T-helper 22 cell (primary cell): ENCODE measurements around the gene NPTX1.

Experiments
- DNase-seq: peaks from one replicate; pipeline ENCODE4 v3.0.0-alpha.2; 2020; ENCODE audit warnings: low read depth

The NPTX1 gene

DNA sequence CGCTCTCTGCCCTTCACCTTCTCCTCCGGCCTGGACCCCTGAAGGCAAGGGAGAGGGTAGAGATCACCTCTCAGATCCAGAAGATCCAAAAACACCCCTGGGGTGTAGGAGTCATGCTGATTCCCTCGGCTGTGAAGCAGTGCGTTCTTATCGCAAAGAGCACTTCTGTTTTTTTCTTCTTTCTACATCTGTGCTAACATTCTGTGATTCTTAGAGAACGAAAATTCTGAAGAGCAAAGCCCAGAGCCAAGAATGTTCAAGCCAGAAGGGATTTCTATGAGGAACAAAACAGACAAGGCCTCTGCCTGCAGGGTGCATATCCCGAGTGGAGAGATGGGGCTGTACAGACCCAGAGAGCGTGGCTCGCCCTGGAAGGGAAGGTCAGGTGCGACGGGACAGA, 17.2 kb downstream of the NPTX1 start:
- DNase-seq: no peak

GRCh38 chr17:80458016-80458415, 18.4 kb downstream of the NPTX1 start:
- DNase-seq: no peak

DNA sequence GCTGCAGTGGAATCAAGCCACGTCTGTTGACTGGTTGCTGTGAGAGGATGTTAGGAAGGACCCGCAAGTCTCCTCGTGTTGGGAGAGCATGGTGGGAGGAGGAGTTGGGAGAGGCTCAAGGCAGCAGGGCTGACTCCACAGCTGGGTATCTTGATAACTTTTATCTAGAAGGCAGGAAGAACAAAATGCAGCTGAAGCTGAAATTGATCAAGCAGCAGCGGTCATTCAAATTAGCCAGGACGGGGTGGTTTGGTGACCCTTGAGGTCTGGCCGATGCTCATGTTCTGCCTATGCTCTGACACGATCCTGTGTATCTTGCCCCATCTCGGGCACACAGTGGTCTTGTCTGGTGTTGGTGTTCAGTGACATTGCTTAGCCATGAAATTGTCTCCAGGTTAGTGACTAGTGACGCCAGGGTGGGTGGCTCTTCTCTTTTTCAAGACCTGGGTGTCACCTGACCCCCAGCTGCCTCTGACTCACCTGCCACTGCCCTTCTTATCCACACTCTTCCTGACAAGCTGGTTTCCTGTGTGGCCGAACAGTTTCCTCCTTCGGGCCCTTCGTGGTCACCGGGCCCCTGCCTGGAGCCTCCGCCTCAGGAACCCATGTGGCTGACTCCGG, 19.1 kb downstream of the NPTX1 start:
- no peak for DNase-seq

GRCh38 chr17:80456465-80457235, 19.8 kb downstream of the NPTX1 start:
- DNase-seq: no peak

DNA sequence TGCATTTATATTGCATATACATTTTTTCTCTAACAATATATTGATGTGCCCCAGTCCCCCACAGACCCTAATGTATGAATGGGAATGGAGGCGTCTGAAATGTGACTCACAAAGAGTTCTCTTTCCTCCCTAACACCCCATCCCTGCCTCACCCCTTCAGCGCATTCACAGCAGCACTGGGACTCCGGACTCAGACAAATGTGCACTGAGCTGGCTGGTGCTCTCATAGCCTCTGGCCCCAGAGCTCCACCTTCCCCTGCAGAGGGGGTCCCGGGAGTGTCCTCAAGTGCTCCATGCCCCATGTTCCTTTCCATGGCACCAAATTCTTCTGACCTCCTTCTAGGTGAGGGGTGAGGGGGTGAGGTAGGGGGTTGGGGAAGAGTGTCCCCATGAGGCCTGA, 20.6 kb downstream of the NPTX1 start:
- no peak for DNase-seq

DNA sequence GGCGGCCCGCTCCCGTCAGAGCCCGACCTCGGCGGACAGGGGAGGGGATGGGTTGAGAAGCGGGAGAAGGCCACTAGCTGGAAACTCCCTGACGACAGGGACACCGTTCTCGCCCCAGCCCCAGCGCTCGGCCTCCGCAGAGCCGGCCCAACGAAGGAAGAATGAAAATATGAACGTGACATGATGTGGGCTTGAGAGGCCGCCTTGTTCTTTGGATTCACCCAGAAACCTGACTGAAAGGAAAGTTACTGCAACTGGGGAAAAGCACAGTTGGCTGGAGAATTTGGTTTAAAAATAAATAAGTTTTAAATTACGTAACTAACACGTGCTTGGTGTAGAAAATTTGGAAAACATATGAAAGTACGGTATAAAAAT, 21.1 kb downstream of the NPTX1 start:
- DNase-seq: peak; percentile 30

DNA sequence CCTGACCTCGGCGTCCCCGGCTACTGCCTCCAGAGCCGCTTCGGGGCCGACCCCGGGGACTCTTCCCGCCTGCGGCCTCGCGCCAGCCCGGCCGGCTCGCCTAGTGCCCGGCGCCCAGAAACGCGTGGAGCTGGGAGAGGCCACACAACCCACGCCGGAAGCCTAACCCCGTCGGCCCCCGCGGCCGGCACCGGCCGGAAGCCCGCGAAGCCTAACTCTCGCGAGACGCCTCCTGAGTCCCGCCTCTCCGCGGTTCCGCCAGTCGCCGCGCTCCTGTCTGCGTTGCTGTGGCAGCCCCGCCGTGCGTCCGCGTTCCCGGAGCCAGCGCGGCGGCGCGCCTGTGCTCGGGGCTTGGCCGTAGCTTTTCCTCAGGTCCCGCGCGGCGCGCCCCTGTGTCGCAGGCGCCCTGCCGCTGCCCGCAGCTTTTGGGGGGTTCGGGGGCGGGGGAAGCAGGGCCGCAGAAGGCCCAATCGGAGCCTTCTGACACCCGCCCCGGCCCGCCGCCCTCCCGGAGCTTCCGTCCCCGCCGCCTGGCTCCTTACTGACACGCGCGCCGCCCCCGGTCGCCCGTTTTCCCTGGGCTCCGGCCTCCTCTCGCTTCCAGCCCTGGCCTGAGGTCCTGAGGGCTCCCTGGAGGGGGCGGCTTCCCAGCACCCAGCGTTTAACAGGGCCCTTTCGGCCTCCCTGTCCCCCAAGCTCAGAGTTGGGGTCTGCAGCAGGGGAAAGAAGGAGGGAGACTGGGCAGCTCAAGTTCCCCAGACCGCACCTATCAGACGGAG, 21.7 kb downstream of the NPTX1 start:
- peak; percentile 88 for DNase-seq

- DNase-seq: no peak
These were observed 22.3 kb downstream of the NPTX1 start for GRCh38 chr17:80453998-80454556.

- no peak for DNase-seq
These were observed 23.0 kb downstream of the NPTX1 start for GRCh38 chr17:80453126-80453997.

DNA sequence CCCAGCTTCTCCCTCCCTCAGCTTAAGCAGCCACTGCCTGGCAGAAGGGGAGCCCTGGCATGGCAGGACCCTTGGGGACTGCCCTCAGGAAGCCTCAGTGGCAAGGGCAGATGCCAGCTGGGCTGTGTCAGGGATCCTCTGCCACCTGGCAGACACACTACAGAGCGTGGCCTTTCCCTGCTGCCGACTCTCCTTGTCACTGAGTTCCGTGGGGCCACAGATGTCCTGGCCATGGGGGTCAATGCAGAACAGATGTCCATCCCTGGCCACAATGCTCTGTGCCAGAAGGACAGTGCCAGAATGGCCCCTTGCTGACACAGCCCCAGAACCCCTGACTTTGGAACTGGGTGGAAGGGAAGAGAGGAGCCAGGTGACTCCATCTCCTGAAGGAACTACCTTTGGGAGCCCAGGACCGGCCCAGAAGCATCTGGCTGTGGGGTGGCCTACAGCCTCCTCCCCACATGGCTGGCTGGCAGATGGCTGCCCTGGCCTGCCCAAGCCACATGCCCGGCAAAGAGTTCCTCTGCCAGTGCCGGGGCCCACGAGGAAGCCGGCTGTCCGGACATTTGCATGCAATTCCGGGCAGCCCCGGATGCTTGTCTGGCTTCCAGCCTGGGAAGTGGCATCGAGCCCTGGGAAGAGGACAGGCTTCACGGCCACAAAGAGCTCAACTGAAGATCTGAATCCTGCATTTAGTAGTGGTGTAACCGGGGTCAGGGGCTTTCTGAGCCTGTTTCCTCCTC, 24.1 kb downstream of the NPTX1 start:
- DNase-seq: no peak

DNA sequence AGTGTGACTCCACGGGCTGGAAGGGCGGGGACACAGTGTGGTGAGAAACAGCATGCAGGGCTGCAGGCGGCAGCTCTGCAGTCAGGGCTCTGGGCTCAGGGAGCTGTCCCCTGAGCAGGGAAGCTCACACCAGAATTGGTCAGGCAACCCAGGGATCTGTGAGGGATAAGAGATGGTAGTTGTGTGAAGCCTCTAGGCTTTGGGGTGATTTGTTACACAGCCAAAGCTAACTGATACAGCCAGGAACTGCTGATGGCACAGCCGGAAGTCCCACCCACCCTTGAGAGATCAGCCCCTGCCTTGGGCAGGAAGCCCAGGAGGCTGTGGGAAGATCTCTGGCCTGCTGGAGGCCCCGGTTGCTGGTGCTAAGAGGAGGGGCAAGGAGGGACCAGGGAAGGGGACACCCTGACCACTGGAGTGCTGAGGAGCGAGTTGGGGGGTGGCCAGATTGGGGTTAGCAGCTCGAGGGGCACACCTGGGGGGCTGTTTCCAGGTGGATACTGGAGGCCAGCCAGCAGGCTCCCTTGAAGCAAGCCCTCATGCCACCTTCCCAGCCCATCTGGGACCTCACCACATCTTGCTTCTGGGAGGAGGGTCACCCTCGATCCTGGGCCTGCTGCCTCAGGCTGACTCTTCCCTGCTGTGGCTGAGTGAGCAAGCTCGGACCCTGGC, 25.2 kb downstream of the NPTX1 start:
- no peak for DNase-seq

- DNase-seq: no peak
These were observed 26.4 kb downstream of the NPTX1 start for GRCh38 chr17:80449930-80450576.

DNA sequence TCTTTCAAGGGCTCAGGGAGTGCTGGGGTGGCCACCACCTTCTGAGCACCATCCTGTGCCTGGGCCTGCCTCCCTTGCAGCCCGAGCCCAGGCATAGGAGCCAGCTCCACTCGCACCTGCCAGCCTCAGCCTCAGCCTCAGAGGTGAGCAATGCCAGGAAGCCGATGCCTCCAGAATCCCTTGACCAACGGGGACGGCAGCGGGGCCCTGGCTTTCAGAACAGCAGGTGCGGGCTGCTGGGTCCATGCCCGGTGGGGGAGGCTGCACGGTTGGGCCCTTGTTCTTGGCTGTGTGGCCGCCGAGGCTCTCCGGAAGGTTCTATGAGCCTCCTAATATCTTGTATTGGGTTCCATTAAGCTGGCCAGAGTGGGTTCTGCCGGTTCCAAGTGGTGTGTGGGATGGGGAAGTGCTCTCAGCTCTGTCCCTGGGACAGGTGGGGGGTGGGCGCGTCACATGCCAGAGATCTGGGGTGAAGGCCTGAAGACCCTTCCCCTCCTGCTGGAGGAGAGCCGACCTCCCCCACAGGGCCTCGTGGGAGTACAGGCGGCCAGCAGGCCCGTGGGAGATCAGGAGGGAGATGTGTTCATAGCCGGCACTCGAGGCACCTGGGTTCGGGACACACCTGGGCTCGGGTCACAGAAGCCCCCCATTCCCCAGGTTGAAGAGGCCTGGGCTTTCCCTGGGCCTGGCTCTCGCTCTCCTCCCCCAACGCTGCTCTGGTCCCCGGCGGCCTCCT, 27.0 kb downstream of the NPTX1 start:
- no peak for DNase-seq

GRCh38 chr17:80447790-80448189, 28.6 kb downstream of the NPTX1 start:
- no peak for DNase-seq

DNA sequence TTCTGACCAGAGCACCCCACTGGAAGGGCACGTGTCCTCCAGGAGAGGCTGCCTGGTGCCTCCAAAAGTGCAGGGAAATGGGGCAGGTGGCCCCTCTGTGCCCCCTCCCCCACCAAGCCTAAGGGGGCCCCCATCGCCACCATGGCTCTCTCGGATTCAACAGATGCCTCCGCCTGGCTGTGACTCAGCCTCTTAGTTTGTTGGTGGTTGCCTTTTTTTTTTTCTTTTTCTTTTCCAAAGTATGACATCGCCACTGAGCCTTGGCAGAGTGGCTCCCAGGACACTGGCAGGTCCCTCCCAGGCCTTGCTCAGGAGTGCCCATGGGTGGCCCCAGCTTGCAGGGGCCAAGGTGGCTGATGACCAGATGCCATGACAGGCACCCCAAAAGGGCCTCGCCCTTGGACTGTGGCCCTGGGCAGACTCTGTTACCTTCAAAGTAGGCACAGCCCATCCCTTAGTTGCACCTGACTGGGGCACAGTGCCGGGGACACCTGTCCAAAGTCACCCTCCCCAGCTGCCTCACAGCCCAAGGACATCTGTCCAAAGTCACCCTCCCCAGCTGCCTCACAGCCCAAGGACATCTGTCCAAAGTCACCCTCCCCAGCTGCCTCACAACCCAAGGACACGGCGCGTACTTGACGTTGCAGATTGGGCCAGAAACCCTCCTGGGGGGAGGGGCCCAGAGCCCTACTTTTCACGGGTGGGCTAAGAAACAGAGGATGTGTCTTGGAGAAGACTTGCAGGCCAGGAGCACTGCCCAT, 29.6 kb downstream of the NPTX1 start:
- DNase-seq: no peak

- DNase-seq: no peak
These were observed 30.7 kb downstream of the NPTX1 start for GRCh38 chr17:80445726-80446110.

DNA sequence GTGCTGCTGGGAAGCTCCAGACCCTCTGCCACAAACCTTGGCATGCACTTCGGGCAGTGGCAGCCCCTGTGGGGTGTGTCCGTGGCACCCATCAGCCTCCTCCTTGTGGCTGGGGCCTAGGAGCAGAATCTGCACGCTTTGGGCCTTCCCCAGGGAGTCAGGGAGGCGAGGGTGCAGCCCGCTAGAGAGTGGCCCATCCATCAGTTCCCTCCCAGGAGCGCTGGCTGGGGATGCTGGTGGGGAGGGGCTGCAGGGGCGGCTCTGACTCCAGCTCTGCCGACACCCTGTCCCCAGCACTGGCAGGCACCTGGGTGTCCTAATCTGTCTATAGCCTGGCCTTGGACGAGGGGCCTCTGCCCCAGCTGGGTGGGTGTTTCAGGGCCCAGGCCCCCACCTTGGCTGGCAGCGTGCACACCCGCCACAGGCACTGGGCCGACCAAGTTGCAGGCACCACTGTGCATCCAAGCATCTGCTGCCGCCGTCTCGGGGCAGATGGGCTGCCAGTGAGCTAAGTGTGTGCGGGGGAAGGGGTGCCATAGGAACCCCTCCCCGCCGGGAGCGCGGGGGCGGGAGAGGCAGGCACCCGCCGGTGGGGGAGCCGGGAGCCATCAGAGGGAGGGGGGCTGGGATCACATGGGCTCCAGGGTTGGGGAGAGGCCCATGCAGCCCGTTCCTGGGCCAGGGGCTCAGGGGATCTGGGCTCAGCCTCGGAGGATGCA, 31.2 kb downstream of the NPTX1 start:
- no peak for DNase-seq

- DNase-seq: no peak
These were observed 31.8 kb downstream of the NPTX1 start for GRCh38 chr17:80444644-80444979.
